Endothelial cell of umbilical vein (primary cell): ENCODE results near the gene SH3RF1. TPM values are rescaled to one million over a fixed set of nuclear protein-coding genes. Genes with fewer than 3 reads are reported as not detected.

Experiments
- BruUV-seq: library from RNA; stranded (reverse); fragments of 400-500 nt; replicated peaks from 2 replicates; lab custom pipeline; 2021; lab: Mats Ljungman, UMichigan
- CTCF ChIA-PET: fragments of 300-600, 350-600 bp; sonication (Branson Sonifier 250); formaldehyde crosslinking; loops from one replicate; lab custom pipeline; 2021; ENCODE audit warnings: antibody characterized with exemption, inconsistent platforms; lab: Charles Lee
- POLR2A ChIA-PET: fragments of 300-600, 350-600 bp; sonication (Branson Sonifier 250); formaldehyde crosslinking; loops from one replicate; lab custom pipeline; 2021; ENCODE audit warnings: antibody characterized with exemption, inconsistent platforms; lab: Charles Lee
- DNase-seq: peaks from one replicate; pipeline ENCODE4 v3.0.0-alpha.2; 2011; ENCODE audit warnings: low read depth, low spot score
- FAIRE-seq: peaks from 2 replicates; lab custom pipeline; 2011; peaks lifted over from hg19 to GRCh38; lab: Jason Lieb, UNC
- H2AFZ ChIP-seq: 2 replicates; pipeline ENCODE4 v1.6.0; 2012; ENCODE audit warnings: low read depth, low read length, control low read depth, inconsistent platforms
- H3K27ac ChIP-seq: 2 replicates; pipeline ENCODE4 v1.5.1; 2011; ENCODE audit warnings: low read depth, mild to moderate bottlenecking, control low read depth, low read length, moderate library complexity; ENCODE audit not compliant: insufficient read depth
- H3K27me3 ChIP-seq, 2 experiments: 2 replicates each; pipeline versions ENCODE4 v1.6.0 to v1.6.1; 2011; ENCODE audit warnings: low read length in 2 of 2, mixed read lengths in 1 of 2; ENCODE audit not compliant: control insufficient read depth in 2 of 2, insufficient read depth in 2 of 2
- H3K36me3 ChIP-seq, 2 experiments: 2 replicates in 1 of 2; 3 replicates in 1 of 2; pipeline ENCODE4 v1.5.1; 2011; ENCODE audit warnings: low read length in 2 of 2, mild to moderate bottlenecking in 1 of 2, moderate library complexity in 1 of 2; ENCODE audit not compliant: control insufficient read depth in 2 of 2, insufficient read depth in 2 of 2; ENCODE audit errors: extremely low read depth in 1 of 2
- H3K4me1 ChIP-seq: 3 replicates; pipeline ENCODE4 v1.5.1; 2011; ENCODE audit warnings: mild to moderate bottlenecking, low read length; ENCODE audit not compliant: control insufficient read depth, insufficient read depth; ENCODE audit errors: extremely low read depth
- H3K4me2 ChIP-seq: 2 replicates; pipeline ENCODE4 v1.6.1; 2011; ENCODE audit warnings: low read length, control low read depth, mixed read lengths; ENCODE audit not compliant: insufficient read depth
- H3K4me3 ChIP-seq, 3 experiments: fragments of 200-600 bp in 1 of 3; sonication (generic), shearing (Covaris generic) in 1 of 3; replicated peaks in 1 of 3; 2 replicates each; pipeline ENCODE4 v1.5.1; 2011 to 2016; ENCODE audit warnings: control low read depth in 3 of 3, low read length in 3 of 3, mild to moderate bottlenecking in 2 of 3, inconsistent platforms in 1 of 3, low read depth in 1 of 3, moderate library complexity in 1 of 3; ENCODE audit not compliant: insufficient read depth in 1 of 3
- H3K79me2 ChIP-seq: 2 replicates; pipeline ENCODE4 v1.6.0; 2012; ENCODE audit warnings: low read length, inconsistent platforms; ENCODE audit not compliant: control insufficient read depth, insufficient read depth
- H3K9ac ChIP-seq: replicated peaks from 2 replicates; pipeline ENCODE3; 2011; ENCODE audit warnings: low read length, control low read depth; ENCODE audit not compliant: insufficient read depth; ENCODE audit errors: extremely low read depth
- H3K9me1 ChIP-seq: replicated peaks from 3 replicates; pipeline ENCODE4 v1.6.0; 2011; ENCODE audit warnings: mild to moderate bottlenecking, low read length; ENCODE audit not compliant: control insufficient read depth, insufficient read depth; ENCODE audit errors: extremely low read depth
- H3K9me3 ChIP-seq: replicated peaks from 2 replicates; pipeline ENCODE4 v1.5.1; 2012; ENCODE audit warnings: low read length, inconsistent platforms; ENCODE audit not compliant: control insufficient read depth, insufficient read depth
- H4K20me1 ChIP-seq: replicated peaks from 2 replicates; pipeline ENCODE3; 2011; ENCODE audit warnings: mild to moderate bottlenecking, low read length; ENCODE audit not compliant: control insufficient read depth, insufficient read depth; ENCODE audit errors: extremely low read depth
- CTCF ChIP-seq, 2 donors: IDR thresholded peaks; 1 replicate in 1 of 2; 2 replicates in 1 of 2; pipeline ENCODE4 v1.5.1; 2011; ENCODE audit warnings: low read length in 2 of 2, mild to moderate bottlenecking in 2 of 2, moderate library complexity in 2 of 2, control low read depth in 1 of 2, inconsistent platforms in 1 of 2, low read depth in 1 of 2; ENCODE audit not compliant: insufficient read depth in 1 of 2; ENCODE audit errors: extremely low read depth in 1 of 2
- EZH2 ChIP-seq: IDR thresholded peaks from 2 replicates; pipeline ENCODE4 v1.6.1; 2012; ENCODE audit warnings: borderline replicate concordance, low read depth, mild to moderate bottlenecking, moderate library complexity, low read length, inconsistent platforms; ENCODE audit not compliant: severe bottlenecking
- FOS ChIP-seq: IDR thresholded peaks from 2 replicates; pipeline ENCODE4 v1.6.1; 2011; ENCODE audit warnings: mild to moderate bottlenecking, low read length, moderate library complexity, borderline replicate concordance; ENCODE audit not compliant: insufficient read depth
- GATA2 ChIP-seq: IDR thresholded peaks from 2 replicates; pipeline ENCODE4 v1.7.0; 2011; ENCODE audit warnings: low read depth, mild to moderate bottlenecking, moderate library complexity, mixed read lengths, low read length; ENCODE audit not compliant: insufficient read length, insufficient read depth
- JUN ChIP-seq: IDR thresholded peaks from 2 replicates; pipeline ENCODE4 v1.6.1; 2011; ENCODE audit warnings: borderline replicate concordance, low read depth; ENCODE audit not compliant: insufficient read length, insufficient read depth
- MYC ChIP-seq: IDR thresholded peaks from one replicate; pipeline ENCODE4 v1.6.1; 2011; ENCODE audit warnings: mild to moderate bottlenecking, low read depth, low read length
- POLR2AphosphoS5 ChIP-seq: IDR thresholded peaks from 2 replicates; pipeline ENCODE4 v1.6.1; 2012; ENCODE audit warnings: low read depth, mild to moderate bottlenecking, control low read depth, low read length, moderate library complexity; ENCODE audit not compliant: insufficient read depth
- dilution Hi-C: fragments of 300-500 bp; cut with MboI; formaldehyde crosslinking; loops from one replicate; pipeline ENCODE4 v1.15.0; 2019; ENCODE audit warnings: low sequenced_read_pairs; ENCODE audit not compliant: extremely low pct_ligation_motif_present
- intact Hi-C: fragments of 100-400 bp; cut with micrococcal nuclease; formaldehyde crosslinking; loops from one replicate; pipeline ENCODE4 v1.10.0; 2022
- polyA plus RNA-seq, 4 experiments: library from polyadenylated mRNA; depleted of rRNA in 3 of 4; stranded (reverse) in 3 of 4; unstranded in 1 of 4; fragments of >200 nt; gene quantifications; 2 replicates each; pipeline versions ENCODE4 v1.2.1 to v1.2.3, GENCODE V29; 2011 to 2012; ENCODE audit warnings: missing spikeins in 1 of 4
- total RNA-seq: library from RNA; stranded (reverse); gene quantifications from 2 replicates; pipeline ENCODE4 v1.2.3, GENCODE V29; 2021

SH3RF1 gene
- total and polyA plus RNA-seq, 2 donors (not counting 3 experiments of a cell fraction or from before 2014, with no cell fraction given): 16.2 to 24.9 TPM

- Histone ChIP-seq H3K79me2 (peaks cover 6% of the 10 kb centered on the region), H3K4me3 (no peak overlapping the region), H4K20me1 (no peaks in the 10 kb centered on the region), H3K9me3 (no peaks in the 10 kb centered on the region), H3K4me1 (peaks cover 32% of the 10 kb centered on the region), H2AFZ (no peak overlapping the region), H3K9ac (peak overlapping the region; percentile 17), H3K4me2 (peak overlapping the region; percentile 76), H3K27ac (peak overlapping the region; percentile 77), H3K36me3 (peaks cover 7 to 9% of the 10 kb centered on the region in 2 experiments), H3K9me1 (no peaks in the 10 kb centered on the region), H3K27me3 (no peaks in the 10 kb centered on the region)
- TF ChIP-seq GATA2 (peak; percentile 76), JUN (peak; percentile 18), FOS (peak; percentile 95), MYC (no peak), EZH2 (no peak), POLR2AphosphoS5 (peak; percentile 53), CTCF (IDR thresholded peaks at IDR 0.05; ENCODE audit: extremely low read depth in 1 of 2, insufficient read depth in 1 of 2, low read depth in 1 of 2, low read length in 2 of 2) (peak; percentile 43 to 52)
- intact Hi-C loops: loop anchor here (1.0 to 5.0 kb wide), 8 partner anchors 18 to 371 kb away; no protein-coding TSS in a partner anchor
- ChIA-PET CTCF (interaction anchor here (0.6 to 3.1 kb wide), 40 partner anchors 11 to 377 kb away, joined by 3 to 21 read pairs (median 4); partner anchors contain the start of gene CBR4), POLR2A (interaction anchor here (0.6 to 1.0 kb wide), 5 partner anchors 17 to 154 kb away, joined by 3 to 5 read pairs (median 3); partner anchors contain the start of gene CBR4)
- FAIRE-seq: peak; percentile 96
- peak; percentile 95 for DNase-seq
- dilution Hi-C loops: no loop called here
- no TSS peak for BruUV-seq
Measured at GRCh38 chr4:169115897-169116254, 154.9 kb downstream of the SH3RF1 start.
